ACC112 (cell line): ENCODE results near the gene SMCHD1.
"Not testable (repeated sequence)": the region's sequence is repeated elsewhere in the genome, so short reads cannot be mapped to it uniquely, and the experiment has no call there.

ENCODE experiments used
- H2AFZ ChIP-seq: fragments of 200-600 bp; sonication (generic); one replicate; pipeline ENCODE4 v1.6.0; 2017; ENCODE audit warnings: antibody characterized with exemption, low read length; ENCODE audit not compliant: unreplicated experiment
- H3K27ac ChIP-seq: fragments of 200-600 bp; sonication (generic); 2 replicates; pipeline ENCODE4 v1.5.1; 2014; ENCODE audit warnings: low read depth, mild to moderate bottlenecking, antibody characterized with exemption, low read length, moderate library complexity
- H3K27me3 ChIP-seq: fragments of 200-600 bp; sonication (generic); 2 replicates; pipeline ENCODE4 v1.6.1; 2014; ENCODE audit warnings: mild to moderate bottlenecking, antibody characterized with exemption, low read length, moderate library complexity, mixed read lengths; ENCODE audit not compliant: insufficient read depth
- H3K36me3 ChIP-seq: fragments of 200-600 bp; sonication (generic); 2 replicates; pipeline ENCODE4 v1.6.1; 2016; ENCODE audit warnings: mild to moderate bottlenecking, antibody characterized with exemption, low read length, moderate library complexity, mixed read lengths; ENCODE audit not compliant: insufficient read depth
- H3K4me1 ChIP-seq: fragments of 200-600 bp; sonication (generic); one replicate; pipeline ENCODE4 v1.6.1; 2016; ENCODE audit warnings: low read length, mixed read lengths; ENCODE audit not compliant: insufficient read depth, unreplicated experiment, control insufficient read depth
- H3K4me3 ChIP-seq: fragments of 200-600 bp; sonication (generic); 2 replicates; pipeline ENCODE4 v1.5.1; 2014; ENCODE audit warnings: mild to moderate bottlenecking, low read depth, low read length
- H3K79me2 ChIP-seq: fragments of 200-600 bp; sonication (generic); one replicate; pipeline ENCODE4 v1.6.0; 2016; ENCODE audit warnings: low read length; ENCODE audit not compliant: control insufficient read depth, unreplicated experiment, insufficient read depth

The SMCHD1 gene

GRCh38 chr18:2777241-2777640 is 121.7 kb downstream of the SMCHD1 start:
- H2AFZ ChIP-seq: no peak overlapping the region
- no peaks in the 10 kb centered on the region for H3K79me2 ChIP-seq
- H3K4me1 ChIP-seq: no peaks in the 10 kb centered on the region
- no peak overlapping the region for H3K4me3 ChIP-seq
- H3K27me3 ChIP-seq: no peaks in the 10 kb centered on the region
- no peak overlapping the region for H3K27ac ChIP-seq
- peaks cover 46% of the 10 kb centered on the region for H3K36me3 ChIP-seq

GRCh38 chr18:2780750-2781149 is 125.2 kb downstream of the SMCHD1 start:
- no peak overlapping the region for H3K27ac ChIP-seq
- H3K36me3 ChIP-seq: peaks cover 36% of the 10 kb centered on the region
- H3K27me3 ChIP-seq: no peaks in the 10 kb centered on the region

GRCh38 chr18:2787225-2787624 is 131.7 kb downstream of the SMCHD1 start:
- Histone ChIP-seq H3K27me3 (no peaks in the 10 kb centered on the region), H3K27ac (no peak overlapping the region), H3K79me2 (no peaks in the 10 kb centered on the region), H2AFZ (no peak overlapping the region), H3K4me1 (no peaks in the 10 kb centered on the region), H3K36me3 (peaks cover 23% of the 10 kb centered on the region), H3K4me3 (no peak overlapping the region)

More at GRCh38 chr18:2780750-2781149, 125.2 kb downstream of the SMCHD1 start:
- no peak overlapping the region for H3K4me3 ChIP-seq
- no peak overlapping the region for H2AFZ ChIP-seq
- H3K79me2 ChIP-seq: no peaks in the 10 kb centered on the region
- no peaks in the 10 kb centered on the region for H3K4me1 ChIP-seq

GRCh38 chr18:2792395-2792794 is 136.9 kb downstream of the SMCHD1 start:
- Histone ChIP-seq H3K4me1 (no peaks in the 10 kb centered on the region), H3K27ac (no peak overlapping the region), H3K4me3 (no peak overlapping the region), H3K27me3 (no peaks in the 10 kb centered on the region), H3K36me3 (peaks cover 15% of the 10 kb centered on the region), H2AFZ (no peak overlapping the region), H3K79me2 (no peaks in the 10 kb centered on the region)

- H3K4me1 ChIP-seq: no peaks in the 10 kb centered on the region
- H2AFZ ChIP-seq: no peak overlapping the region
- H3K79me2 ChIP-seq: no peaks in the 10 kb centered on the region
- H3K27me3 ChIP-seq: no peaks in the 10 kb centered on the region
- peaks cover 16% of the 10 kb centered on the region; the same call in 1 of the 2 replicates for H3K36me3 ChIP-seq
- H3K27ac ChIP-seq: no peak overlapping the region
- H3K4me3 ChIP-seq: no peak overlapping the region
These were observed 138.6 kb downstream of the SMCHD1 start for GRCh38 chr18:2794159-2794558.

- Histone ChIP-seq H3K36me3 (peaks cover 13% of the 10 kb centered on the region), H3K4me3 (no peak overlapping the region), H3K79me2 (no peaks in the 10 kb centered on the region), H3K27ac (no peak overlapping the region), H3K27me3 (no peaks in the 10 kb centered on the region), H2AFZ (no peak overlapping the region), H3K4me1 (no peaks in the 10 kb centered on the region)
These were observed 142.4 kb downstream of the SMCHD1 start for GRCh38 chr18:2797951-2798350.

- H2AFZ ChIP-seq: no peak overlapping the region
- H3K27me3 ChIP-seq: no peaks in the 10 kb centered on the region
- H3K27ac ChIP-seq: no peak overlapping the region
- H3K79me2 ChIP-seq: no peaks in the 10 kb centered on the region
- peaks cover 20% of the 10 kb centered on the region for H3K36me3 ChIP-seq
- H3K4me3 ChIP-seq: no peak overlapping the region
- H3K4me1 ChIP-seq: no peaks in the 10 kb centered on the region
These were observed 143.8 kb downstream of the SMCHD1 start for GRCh38 chr18:2799369-2799768.

GRCh38 chr18:2805970-2806943 is 150.7 kb downstream of the SMCHD1 start:
- Histone ChIP-seq H3K4me3 (no peak overlapping the region), H3K27me3 (no peaks in the 10 kb centered on the region), H3K79me2 (no peaks in the 10 kb centered on the region), H2AFZ (no peak overlapping the region), H3K36me3 (peaks cover 8% of the 10 kb centered on the region; the same call in 1 of the 2 replicates), H3K4me1 (peaks cover 13% of the 10 kb centered on the region), H3K27ac (no peak overlapping the region)

- H3K36me3 ChIP-seq, H3K4me3 ChIP-seq, H3K27ac ChIP-seq, H3K27me3 ChIP-seq, H2AFZ ChIP-seq, H3K79me2 ChIP-seq: not testable (repeated sequence)
- peaks cover 13% of the 10 kb centered on the region for H3K4me1 ChIP-seq
These were observed 153.1 kb downstream of the SMCHD1 start for GRCh38 chr18:2808640-2809039.

- H3K36me3 ChIP-seq, H3K27me3 ChIP-seq, H3K79me2 ChIP-seq, H3K4me3 ChIP-seq, H3K27ac ChIP-seq, H2AFZ ChIP-seq: not testable (repeated sequence)
- H3K4me1 ChIP-seq: peaks cover 13% of the 10 kb centered on the region
These were observed 154.2 kb downstream of the SMCHD1 start for GRCh38 chr18:2809666-2810183.

GRCh38 chr18:2811416-2811815 is 155.9 kb downstream of the SMCHD1 start:
- Histone ChIP-seq H3K4me1 (no peaks in the 10 kb centered on the region), H3K36me3 (no peaks in the 10 kb centered on the region)

More at GRCh38 chr18:2811416-2811815, 155.9 kb downstream of the SMCHD1 start:
- Histone ChIP-seq H3K4me3 (no peak overlapping the region), H3K27me3 (no peaks in the 10 kb centered on the region), H3K79me2 (no peaks in the 10 kb centered on the region), H3K27ac (no peak overlapping the region), H2AFZ (no peak overlapping the region)
